AG04450 (cell line): Measurements from ENCODE around the gene LYRM4. TPM values are rescaled to one million over a fixed set of nuclear protein-coding genes. Genes with fewer than 3 reads are reported as not detected.

Experiments used
- CTCF ChIA-PET: fragments of 300-600, 350-600 bp; formaldehyde crosslinking; extraction: SDS; loops from one replicate; lab custom pipeline; 2022; ENCODE audit warnings: antibody characterized with exemption, inconsistent platforms; lab: Charles Lee
- POLR2A ChIA-PET: fragments of 350-600 bp; formaldehyde crosslinking; extraction: SDS; loops from one replicate; lab custom pipeline; 2021; ENCODE audit warnings: antibody characterized with exemption, inconsistent platforms; lab: Yijun Ruan, JAX
- DNase-seq: peaks from one replicate; pipeline ENCODE4 v3.0.0-alpha.2; 2011; ENCODE audit warnings: low read depth, low spot score
- H3K27ac ChIP-seq: one replicate; pipeline ENCODE4 v1.5.1; 2012; ENCODE audit warnings: low read depth, low read length, control low read depth
- H3K27me3 ChIP-seq: one replicate; pipeline ENCODE4 v1.6.0; 2012; ENCODE audit warnings: low read length; ENCODE audit not compliant: control insufficient read depth, insufficient read depth
- H3K4me3 ChIP-seq: 2 replicates; pipeline ENCODE4 v1.5.1; 2011; ENCODE audit warnings: mild to moderate bottlenecking, low read depth, low read length, control low read depth
- H3K9me3 ChIP-seq: 2 replicates; pipeline ENCODE4 v1.5.1; 2012; ENCODE audit warnings: low read length; ENCODE audit not compliant: control insufficient read depth, insufficient read depth
- polyA plus RNA-seq: library from polyadenylated mRNA; depleted of rRNA; stranded (reverse); fragments of >200 nt; gene quantifications from 2 replicates; pipeline ENCODE4 v1.2.3, GENCODE V29; 2011
- TF ChIP-seq, protein P1 (sequence below): IDR thresholded peaks from 2 replicates; pipeline ENCODE4 v1.5.1; 2011; ENCODE audit warnings: low read depth, low read length, control low read depth, inconsistent platforms

The LYRM4 gene
- polyA plus RNA-seq, 1 experiment = 41.4 TPM

GRCh38 chr6:5112066-5112799, 148.5 kb downstream of the LYRM4 start:
- TF ChIP-seq, protein P1, sequence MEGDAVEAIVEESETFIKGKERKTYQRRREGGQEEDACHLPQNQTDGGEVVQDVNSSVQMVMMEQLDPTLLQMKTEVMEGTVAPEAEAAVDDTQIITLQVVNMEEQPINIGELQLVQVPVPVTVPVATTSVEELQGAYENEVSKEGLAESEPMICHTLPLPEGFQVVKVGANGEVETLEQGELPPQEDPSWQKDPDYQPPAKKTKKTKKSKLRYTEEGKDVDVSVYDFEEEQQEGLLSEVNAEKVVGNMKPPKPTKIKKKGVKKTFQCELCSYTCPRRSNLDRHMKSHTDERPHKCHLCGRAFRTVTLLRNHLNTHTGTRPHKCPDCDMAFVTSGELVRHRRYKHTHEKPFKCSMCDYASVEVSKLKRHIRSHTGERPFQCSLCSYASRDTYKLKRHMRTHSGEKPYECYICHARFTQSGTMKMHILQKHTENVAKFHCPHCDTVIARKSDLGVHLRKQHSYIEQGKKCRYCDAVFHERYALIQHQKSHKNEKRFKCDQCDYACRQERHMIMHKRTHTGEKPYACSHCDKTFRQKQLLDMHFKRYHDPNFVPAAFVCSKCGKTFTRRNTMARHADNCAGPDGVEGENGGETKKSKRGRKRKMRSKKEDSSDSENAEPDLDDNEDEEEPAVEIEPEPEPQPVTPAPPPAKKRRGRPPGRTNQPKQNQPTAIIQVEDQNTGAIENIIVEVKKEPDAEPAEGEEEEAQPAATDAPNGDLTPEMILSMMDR = no peak
- ChIA-PET CTCF (no interaction called here), POLR2A (no interaction called here)
- no peak overlapping the region for H3K27ac ChIP-seq
- H3K4me3 ChIP-seq = no peak overlapping the region
- H3K9me3 ChIP-seq = no peaks in the 10 kb centered on the region
- no peak for DNase-seq
- no peaks in the 10 kb centered on the region for H3K27me3 ChIP-seq

GRCh38 chr6:5111626-5112025, 149.1 kb downstream of the LYRM4 start:
- no peak overlapping the region for H3K4me3 ChIP-seq
- TF ChIP-seq, protein P1 = no peak
- DNase-seq = no peak
- no peaks in the 10 kb centered on the region for H3K9me3 ChIP-seq
- H3K27me3 ChIP-seq = no peaks in the 10 kb centered on the region
- POLR2A ChIA-PET = no interaction called here
- CTCF ChIA-PET = no interaction called here
- no peak overlapping the region for H3K27ac ChIP-seq

DNA sequence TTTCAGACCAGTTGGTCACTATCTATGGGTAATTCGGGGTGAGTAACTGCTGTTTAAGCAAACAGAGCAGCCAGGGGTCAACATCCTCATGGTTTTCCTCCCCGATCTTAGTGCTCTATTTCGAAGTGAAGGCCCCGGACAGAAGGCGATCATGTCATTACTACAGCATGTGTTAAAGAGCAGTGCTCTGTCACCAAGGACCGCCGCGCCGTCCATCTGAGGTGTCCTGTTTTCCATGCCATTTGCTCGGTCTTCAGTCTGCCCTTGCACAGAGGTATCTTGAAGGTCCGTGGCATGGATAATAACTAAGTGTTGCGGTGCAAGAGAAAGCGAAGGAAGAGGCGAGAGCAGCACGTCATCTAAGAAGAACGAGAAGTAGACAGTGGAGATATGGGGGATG, 150.5 kb downstream of the LYRM4 start:
- no peaks in the 10 kb centered on the region for H3K9me3 ChIP-seq
- no peak for DNase-seq
- POLR2A ChIA-PET = no interaction called here
- no peak overlapping the region for H3K4me3 ChIP-seq
- H3K27ac ChIP-seq = no peak overlapping the region
- H3K27me3 ChIP-seq = no peaks in the 10 kb centered on the region
- TF ChIP-seq, protein P1 = no peak
- CTCF ChIA-PET = no interaction called here

DNA sequence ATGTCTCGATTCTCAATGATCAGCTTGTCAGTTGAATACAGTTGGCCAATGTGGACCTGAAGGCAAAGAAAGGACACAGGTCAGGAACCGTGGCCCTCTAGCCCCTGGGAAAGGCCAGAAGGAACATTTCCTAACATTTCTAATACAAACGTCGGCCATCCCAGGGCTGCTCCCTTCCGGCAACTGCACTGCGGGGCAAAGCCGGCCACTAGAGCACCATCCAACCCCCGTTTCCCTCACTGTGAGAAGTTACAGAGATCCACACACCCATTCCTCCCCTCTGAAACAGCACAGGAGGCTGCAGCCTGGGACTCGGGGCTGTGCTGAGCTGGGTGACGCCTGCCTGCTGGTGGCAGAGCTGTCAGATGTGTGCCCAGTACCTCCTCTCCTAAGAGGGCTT, 151.3 kb downstream of the LYRM4 start:
- ChIA-PET POLR2A (no interaction called here), CTCF (no interaction called here)
- H3K27me3 ChIP-seq = no peaks in the 10 kb centered on the region
- H3K4me3 ChIP-seq = no peak overlapping the region
- no peaks in the 10 kb centered on the region for H3K9me3 ChIP-seq
- TF ChIP-seq, protein P1 = no peak
- H3K27ac ChIP-seq = no peak overlapping the region
- DNase-seq = no peak

DNA sequence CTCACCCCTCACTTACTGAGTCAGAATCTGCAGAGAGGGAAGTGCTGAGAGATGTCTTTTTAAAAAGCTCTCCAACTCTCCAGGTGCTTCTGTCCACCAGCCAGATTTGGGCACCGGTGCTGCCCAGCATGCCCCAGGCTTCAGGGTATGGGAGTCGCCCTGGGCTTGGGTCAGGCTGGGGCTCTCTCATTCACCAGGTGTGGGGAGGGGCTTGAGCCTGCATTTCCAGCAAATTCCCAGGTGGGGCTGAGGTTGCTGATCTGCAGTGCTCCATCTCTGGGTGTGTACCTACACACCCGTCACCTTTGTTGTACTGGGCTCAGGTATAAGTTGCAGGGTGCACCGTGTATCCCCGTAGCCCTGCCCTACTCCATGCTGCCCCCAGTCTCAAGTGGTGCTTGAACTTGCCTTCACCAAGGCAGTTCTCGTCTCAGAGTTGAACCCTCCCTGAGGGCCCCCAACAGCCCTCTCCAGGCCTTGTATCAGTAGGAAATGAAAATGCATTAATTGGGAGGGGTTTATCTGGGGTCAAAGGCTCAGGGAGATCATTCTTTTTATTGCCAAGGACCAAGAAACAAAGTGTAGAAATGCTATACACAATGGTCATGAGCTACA, 152.1 kb downstream of the LYRM4 start:
- ChIA-PET POLR2A (no interaction called here), CTCF (no interaction called here)
- H3K9me3 ChIP-seq = no peaks in the 10 kb centered on the region

More for the DNA sequence above, 152.1 kb downstream of the LYRM4 start:
- DNase-seq = no peak
- H3K27ac ChIP-seq = no peak overlapping the region
- no peaks in the 10 kb centered on the region for H3K27me3 ChIP-seq
- H3K4me3 ChIP-seq = no peak overlapping the region
- TF ChIP-seq, protein P1 = no peak
